PC-3 (cell line): ENCODE results near the gene FGD5.

ENCODE experiments used
- CTCF ChIP-seq: fragments of 300-600 bp; sonication (generic); conservative IDR thresholded peaks from 2 replicates; pipeline ENCODE4 v1.5.1; 2017; ENCODE audit warnings: antibody characterized with exemption, low read depth, mild to moderate bottlenecking, low read length
- EZH2 ChIP-seq: fragments of 300-600 bp; sonication (generic); IDR thresholded peaks from one replicate; pipeline ENCODE4 v1.6.1; 2017; ENCODE audit warnings: antibody characterized with exemption, mild to moderate bottlenecking, low read length; ENCODE audit not compliant: unreplicated experiment
- EZH2phosphoT487 ChIP-seq: fragments of 300-600 bp; sonication (generic); IDR thresholded peaks from 2 replicates; pipeline ENCODE4 v1.6.1; 2018; ENCODE audit warnings: mild to moderate bottlenecking, antibody characterized with exemption, low read length, borderline replicate concordance

DNA sequence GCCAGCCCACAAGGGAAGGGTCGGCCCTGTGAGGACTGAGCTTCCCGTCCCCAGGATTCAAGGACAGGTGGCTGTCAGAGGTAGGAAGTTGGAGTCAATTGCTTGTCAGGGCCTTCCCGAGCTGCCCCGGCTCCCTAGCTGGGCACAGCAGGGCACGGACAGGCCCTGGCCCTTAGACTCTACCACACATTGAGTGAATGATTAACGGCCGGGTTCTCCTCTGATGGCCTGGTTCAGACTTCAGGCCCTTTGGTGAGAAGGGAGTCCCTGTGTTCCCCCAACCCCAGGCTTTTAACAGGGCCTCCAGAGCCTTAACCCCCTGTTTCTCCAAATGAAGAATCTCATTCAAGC is 16.4 kb upstream of the FGD5 start:
- no peak for TF ChIP-seq CTCF
- TF ChIP-seq EZH2: no peak
- TF ChIP-seq EZH2phosphoT487: no peak
